Gastroesophageal sphincter (tissue), 3 donors: ENCODE measurements around the gene SEZ6L.

Source experiments
- EP300 ChIP-seq: sonication (generic); formaldehyde crosslinking; IDR thresholded peaks from one replicate; pipeline ENCODE4 v1.6.1; 2017; ENCODE audit warnings: antibody characterized with exemption, mild to moderate bottlenecking
- TF ChIP-seq, protein P1 (sequence below), 4 experiments: fragments of 200-600 bp in 2 of 4; fragments of 450-650 bp in 2 of 4; sonication (generic) in 1 of 4; IDR thresholded peaks; one replicate each; pipeline ENCODE4 v1.5.1; 2017 to 2019; ENCODE audit warnings: antibody characterized with exemption in 4 of 4, mild to moderate bottlenecking in 2 of 4, moderate library complexity in 2 of 4

DNA sequence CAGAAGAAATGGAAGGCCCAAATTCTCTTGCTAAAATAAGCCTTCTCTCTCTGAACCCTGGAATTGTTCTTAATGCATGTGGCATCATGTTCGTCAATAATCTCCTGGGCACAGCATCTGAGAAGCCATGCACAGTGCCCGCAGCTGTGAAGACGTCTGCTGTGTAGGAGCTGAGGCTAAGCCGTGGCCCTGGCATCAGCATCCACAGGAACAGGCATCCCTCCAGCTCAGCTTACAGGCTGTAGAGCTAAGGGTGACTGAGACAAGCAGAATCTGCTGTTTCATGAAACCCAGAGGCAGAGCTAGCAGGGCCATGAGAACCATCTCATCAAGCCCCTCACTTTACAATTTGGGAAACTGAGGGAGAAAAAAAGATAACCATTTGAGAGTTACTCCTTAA, 60.6 kb downstream of the SEZ6L start:
- TF ChIP-seq, protein P1, sequence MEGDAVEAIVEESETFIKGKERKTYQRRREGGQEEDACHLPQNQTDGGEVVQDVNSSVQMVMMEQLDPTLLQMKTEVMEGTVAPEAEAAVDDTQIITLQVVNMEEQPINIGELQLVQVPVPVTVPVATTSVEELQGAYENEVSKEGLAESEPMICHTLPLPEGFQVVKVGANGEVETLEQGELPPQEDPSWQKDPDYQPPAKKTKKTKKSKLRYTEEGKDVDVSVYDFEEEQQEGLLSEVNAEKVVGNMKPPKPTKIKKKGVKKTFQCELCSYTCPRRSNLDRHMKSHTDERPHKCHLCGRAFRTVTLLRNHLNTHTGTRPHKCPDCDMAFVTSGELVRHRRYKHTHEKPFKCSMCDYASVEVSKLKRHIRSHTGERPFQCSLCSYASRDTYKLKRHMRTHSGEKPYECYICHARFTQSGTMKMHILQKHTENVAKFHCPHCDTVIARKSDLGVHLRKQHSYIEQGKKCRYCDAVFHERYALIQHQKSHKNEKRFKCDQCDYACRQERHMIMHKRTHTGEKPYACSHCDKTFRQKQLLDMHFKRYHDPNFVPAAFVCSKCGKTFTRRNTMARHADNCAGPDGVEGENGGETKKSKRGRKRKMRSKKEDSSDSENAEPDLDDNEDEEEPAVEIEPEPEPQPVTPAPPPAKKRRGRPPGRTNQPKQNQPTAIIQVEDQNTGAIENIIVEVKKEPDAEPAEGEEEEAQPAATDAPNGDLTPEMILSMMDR (IDR thresholded peaks at IDR 0.05) = no peak
- TF ChIP-seq EP300 = no peak
